GM23248 (cell line): ENCODE results near the gene APC2. TPM values are rescaled to one million over a fixed set of nuclear protein-coding genes. Genes with fewer than 3 reads are reported as not detected.
A peak's percentile ranks its signal among the peaks of the same experiment; 100 is the strongest.

ENCODE experiments used
- DNase-seq: peaks from one replicate; pipeline ENCODE4 v3.0.0-alpha.2; 2015
- H2AFZ ChIP-seq: fragments of 200-600 bp; sonication (generic); 2 replicates; pipeline ENCODE4 v1.6.1; 2016; ENCODE audit warnings: antibody characterized with exemption
- H3F3A ChIP-seq: fragments of 200-600 bp; sonication (generic); 2 replicates; pipeline ENCODE4 v1.6.1; 2016; ENCODE audit warnings: mild to moderate bottlenecking, antibody characterized with exemption, mixed run types; ENCODE audit not compliant: insufficient read depth
- H3K27ac ChIP-seq: fragments of 200-600 bp; sonication (generic); 2 replicates; pipeline ENCODE4 v1.5.1; 2016; ENCODE audit warnings: mild to moderate bottlenecking
- H3K27me3 ChIP-seq: fragments of 200-600 bp; sonication (generic); replicated peaks from 2 replicates; pipeline ENCODE4 v1.6.1; 2016; ENCODE audit warnings: mild to moderate bottlenecking; ENCODE audit not compliant: insufficient read depth
- H3K36me3 ChIP-seq: fragments of 200-600 bp; sonication (generic); 2 replicates; pipeline ENCODE4 v1.6.1; 2016; ENCODE audit warnings: low read depth, mild to moderate bottlenecking
- H3K4me1 ChIP-seq: fragments of 200-600 bp; sonication (generic); 2 replicates; pipeline ENCODE4 v1.6.1; 2016; ENCODE audit warnings: mild to moderate bottlenecking; ENCODE audit not compliant: insufficient read depth
- H3K4me2 ChIP-seq: fragments of 200-600 bp; sonication (generic); one replicate; pipeline ENCODE4 v1.6.1; 2016; ENCODE audit warnings: mild to moderate bottlenecking; ENCODE audit not compliant: unreplicated experiment
- H3K4me3 ChIP-seq: fragments of 200-600 bp; sonication (generic); 2 replicates; pipeline ENCODE4 v1.5.1; 2016; ENCODE audit warnings: mild to moderate bottlenecking
- H3K79me2 ChIP-seq: fragments of 200-600 bp; sonication (generic); 2 replicates; pipeline ENCODE4 v1.6.1; 2016; ENCODE audit warnings: mild to moderate bottlenecking; ENCODE audit not compliant: insufficient read depth
- H3K9ac ChIP-seq: fragments of 200-600 bp; sonication (generic); 2 replicates; pipeline ENCODE4 v1.6.1; 2016; ENCODE audit warnings: mild to moderate bottlenecking
- H3K9me2 ChIP-seq: fragments of 200-600 bp; sonication (generic); 2 replicates; pipeline ENCODE4 v1.6.1; 2016; ENCODE audit warnings: mixed run types, mild to moderate bottlenecking, moderate library complexity; ENCODE audit not compliant: insufficient read depth
- H3K9me3 ChIP-seq: fragments of 200-600 bp; sonication (generic); one replicate; pipeline ENCODE4 v1.6.1; 2017; ENCODE audit warnings: low read depth
- H4K20me1 ChIP-seq: fragments of 200-600 bp; sonication (generic); 2 replicates; pipeline ENCODE4 v1.6.0; 2016; ENCODE audit not compliant: insufficient read depth
- EZH2 ChIP-seq: fragments of 200-600 bp; sonication (generic); IDR thresholded peaks from 2 replicates; pipeline ENCODE4 v1.6.1; 2018; ENCODE audit warnings: antibody characterized with exemption, mild to moderate bottlenecking; ENCODE audit not compliant: insufficient read depth, poor library complexity, severe bottlenecking
- EZH2phosphoT487 ChIP-seq: fragments of 200-600 bp; sonication (generic); IDR thresholded peaks from 2 replicates; pipeline ENCODE4 v1.6.1; 2018; ENCODE audit warnings: antibody characterized with exemption, moderate library complexity, mild to moderate bottlenecking, low read depth; ENCODE audit not compliant: insufficient read depth
- WGBS, 2 experiments: methylation state at CpG; one replicate each; pipeline ENCODE4 v1.1.6; 2015 to 2017; ENCODE audit warnings: low lambda C conversion rate in 2 of 2, low coverage in 1 of 2; ENCODE audit errors: missing lambda C conversion rate in 2 of 2; 5-methylcytosine and 5-hydroxymethylcytosine counted together
- in situ Hi-C: fragments of 300-500 bp; cut with MboI; formaldehyde crosslinking; loops from 2 replicates; pipeline ENCODE4 v1.15.0; 2020
- polyA plus RNA-seq: library from polyadenylated mRNA; unstranded; fragments of >200 nt; fragmentation: Nextera tagmentation; extraction: Ambion mirVana; gene quantifications from 2 replicates; pipeline ENCODE4 v1.2.1, GENCODE V29; 2016
- total RNA-seq: library from RNA; depleted of rRNA; stranded (reverse); fragments of >200 nt; shearing (Covaris generic); gene quantifications from 2 replicates; pipeline ENCODE4 v1.2.3, GENCODE V29; 2014

APC2 gene
- total and polyA plus RNA-seq, 2 experiments from 2014 or later: 0.10 to 0.11 TPM

- H3K27ac ChIP-seq: no peak overlapping the region
- H3K9me2 ChIP-seq: no peaks in the 10 kb centered on the region
- no peak overlapping the region for H2AFZ ChIP-seq
- H3F3A ChIP-seq: peaks cover 12% of the 10 kb centered on the region; the same call in 1 of the 2 replicates
- H3K27me3 ChIP-seq: peaks cover 29% of the 10 kb centered on the region
- no peak overlapping the region for H3K9ac ChIP-seq
- no peak overlapping the region for H3K4me3 ChIP-seq
- no peaks in the 10 kb centered on the region for H3K9me3 ChIP-seq
- H4K20me1 ChIP-seq: no peaks in the 10 kb centered on the region
- H3K79me2 ChIP-seq: no peaks in the 10 kb centered on the region
- no peak overlapping the region for H3K4me2 ChIP-seq
- no peak for DNase-seq
- WGBS, 2 experiments: 27 to 47% methylated on average over 22 to 37 of the region's 39 CpGs
- no peaks in the 10 kb centered on the region for H3K4me1 ChIP-seq
- H3K36me3 ChIP-seq: no peaks in the 10 kb centered on the region
- in situ Hi-C loops: no loop called here
- no peak for TF ChIP-seq EZH2
- TF ChIP-seq EZH2phosphoT487: no peak
These were observed 2.2 kb downstream of the APC2 start for GRCh38 chr19:1451916-1452801.

- Histone ChIP-seq H3K27me3 (peaks cover 29% of the 10 kb centered on the region), H3K36me3 (no peaks in the 10 kb centered on the region), H3K4me1 (no peaks in the 10 kb centered on the region), H3K9me3 (no peaks in the 10 kb centered on the region), H3K4me2 (no peak overlapping the region), H3K9ac (no peak overlapping the region), H3K4me3 (no peak overlapping the region), H2AFZ (no peak overlapping the region), H3K9me2 (no peaks in the 10 kb centered on the region), H3K79me2 (no peaks in the 10 kb centered on the region), H4K20me1 (no peaks in the 10 kb centered on the region), H3F3A (peaks cover 12% of the 10 kb centered on the region; the same call in 1 of the 2 replicates), H3K27ac (no peak overlapping the region)
- TF ChIP-seq EZH2 (no peak), EZH2phosphoT487 (no peak)
- no peak for DNase-seq
- 43 to 61% methylated on average over 20 to 29 of the region's 30 CpGs for WGBS, 2 experiments
- in situ Hi-C loops: no loop called here
These were observed 3.0 kb downstream of the APC2 start for GRCh38 chr19:1452802-1453524.

GRCh38 chr19:1453525-1454364 lies 3.8 kb downstream of the APC2 start:
- no peak overlapping the region for H3K4me2 ChIP-seq

GRCh38 chr19:1455002-1455335 lies 5.0 kb downstream of the APC2 start:
- Histone ChIP-seq H2AFZ (no peak overlapping the region), H3K9me3 (no peaks in the 10 kb centered on the region), H3K27ac (no peak overlapping the region), H3K9me2 (no peaks in the 10 kb centered on the region), H3K9ac (no peak overlapping the region), H3K4me1 (no peaks in the 10 kb centered on the region), H3K27me3 (peaks cover 20% of the 10 kb centered on the region), H3K79me2 (no peaks in the 10 kb centered on the region), H4K20me1 (no peaks in the 10 kb centered on the region), H3K4me2 (no peak overlapping the region), H3K4me3 (no peak overlapping the region), H3F3A (peaks cover 5% of the 10 kb centered on the region; the same call in 1 of the 2 replicates), H3K36me3 (no peaks in the 10 kb centered on the region)
- no peak for DNase-seq
- no peak for TF ChIP-seq EZH2phosphoT487
- TF ChIP-seq EZH2: no peak
- 5 to 6% methylated on average over 14 to 19 of the region's 22 CpGs for WGBS, 2 experiments
- in situ Hi-C loops: no loop called here

More at GRCh38 chr19:1453525-1454364, 3.8 kb downstream of the APC2 start:
- no peak for TF ChIP-seq EZH2phosphoT487
- no peak for TF ChIP-seq EZH2
- peak; percentile 87 for DNase-seq
- Histone ChIP-seq H2AFZ (no peak overlapping the region), H3K79me2 (no peaks in the 10 kb centered on the region), H4K20me1 (no peaks in the 10 kb centered on the region), H3K27ac (no peak overlapping the region), H3K36me3 (no peaks in the 10 kb centered on the region), H3F3A (peaks cover 11% of the 10 kb centered on the region; the same call in 1 of the 2 replicates), H3K9ac (no peak overlapping the region), H3K9me2 (no peaks in the 10 kb centered on the region), H3K4me1 (no peaks in the 10 kb centered on the region), H3K9me3 (no peaks in the 10 kb centered on the region), H3K27me3 (peaks cover 29% of the 10 kb centered on the region), H3K4me3 (no peak overlapping the region)
- in situ Hi-C loops: no loop called here
- WGBS, 2 experiments: 12 to 14% methylated on average over 22 to 32 of the region's 33 CpGs
